Measurements from ENCODE around the gene SH3TC2. TPM values are rescaled to one million over a fixed set of nuclear protein-coding genes. Genes with fewer than 3 reads are reported as not detected.

Gene SH3TC2
- total RNA-seq, 2 donors from 2014 or later, result 0.72 to 5.6 TPM

DNA sequence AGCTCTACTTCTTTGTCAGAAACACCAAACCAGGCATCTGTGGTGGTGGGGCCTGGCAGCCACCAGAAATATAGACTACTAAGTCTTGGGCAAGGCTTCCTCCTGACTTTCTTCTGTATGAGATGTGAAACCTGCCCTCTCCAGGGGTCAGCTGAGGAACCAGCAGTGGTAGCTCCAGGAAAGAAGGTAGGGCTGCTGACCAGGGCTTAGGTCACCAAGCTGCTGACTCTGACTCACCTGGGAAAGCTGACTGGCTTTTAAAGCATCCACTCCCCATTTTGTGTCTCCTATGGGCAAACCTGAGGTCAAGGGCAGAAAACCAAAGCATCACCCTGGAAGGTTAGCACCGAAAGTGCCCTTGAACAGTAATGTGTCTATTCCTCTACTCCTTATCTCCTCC, 10.4 kb upstream of the SH3TC2 start:
- no peaks in the 10 kb centered on the region for H3K9me3 ChIP-seq (ENCODE audit: control insufficient read depth, low read length, poor library complexity, severe bottlenecking)
- Mint-ChIP-seq H3K4me3 (no peak overlapping the region), H3K27ac (no peak overlapping the region), H3K36me3 (ENCODE audit: low read depth) (peaks cover 5% of the 10 kb centered on the region), H3K27me3 (peaks cover 13% of the 10 kb centered on the region), H3K4me1 (no peaks in the 10 kb centered on the region)
- ATAC-seq (no peak), DNase-seq (no peak)

DNA sequence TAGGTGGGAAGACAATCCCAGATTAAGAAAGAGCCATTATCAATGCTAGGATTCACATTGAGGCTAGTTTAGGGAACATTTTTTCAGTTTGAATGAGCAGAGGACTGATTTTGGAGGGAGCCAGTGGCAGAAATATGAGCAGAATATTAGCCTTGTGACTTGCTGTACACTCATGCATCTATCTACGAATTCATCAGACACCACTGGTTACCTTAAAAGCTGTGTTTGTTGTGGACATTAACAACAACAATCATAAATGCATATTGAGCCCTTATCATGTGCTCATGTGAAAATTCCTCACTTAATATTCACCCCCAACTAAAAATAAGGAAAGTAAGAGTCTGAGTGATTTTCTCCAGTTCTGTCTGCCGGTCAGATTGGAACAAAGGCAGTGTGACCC, 9.9 kb upstream of the SH3TC2 start:
- H3K36me3 Mint-ChIP-seq (ENCODE audit: low read depth), result peaks cover 5% of the 10 kb centered on the region

DNA sequence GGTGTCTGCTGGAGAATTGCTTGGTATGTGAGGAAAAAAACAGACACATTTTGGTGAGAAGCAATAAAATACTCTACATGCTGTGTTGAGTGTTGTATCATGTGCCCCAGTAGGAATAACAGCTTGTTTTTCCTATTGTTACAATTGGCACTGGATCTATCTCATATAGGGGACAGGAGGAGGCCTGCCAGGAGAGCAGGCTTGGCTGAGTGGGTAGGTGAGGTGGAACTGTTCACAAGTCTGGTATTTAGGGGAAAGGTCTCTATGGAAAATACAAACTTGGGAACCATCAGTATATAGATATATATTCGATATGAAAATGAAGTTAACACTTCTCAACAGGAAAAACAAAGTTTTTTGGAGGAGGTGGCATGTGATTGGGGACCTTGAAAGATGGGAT, 9.5 kb upstream of the SH3TC2 start:
- peak overlapping the region; percentile 14 for H3K27ac Mint-ChIP-seq
- no peaks in the 10 kb centered on the region for H3K4me1 Mint-ChIP-seq
- peaks cover 13% of the 10 kb centered on the region for H3K27me3 Mint-ChIP-seq
- DNase-seq (no peak), ATAC-seq (no peak)
- H3K4me3 Mint-ChIP-seq, result no peak overlapping the region
- peaks cover 2% of the 10 kb centered on the region for H3K9me3 ChIP-seq (ENCODE audit: control insufficient read depth, low read length, poor library complexity, severe bottlenecking)
- H3K36me3 Mint-ChIP-seq (ENCODE audit: low read depth), result peaks cover 5% of the 10 kb centered on the region

More for the DNA sequence above, 9.9 kb upstream of the SH3TC2 start:
- DNase-seq (no peak), ATAC-seq (no peak)
- H3K4me1 Mint-ChIP-seq, result no peaks in the 10 kb centered on the region
- no peak overlapping the region for H3K4me3 Mint-ChIP-seq
- peaks cover 13% of the 10 kb centered on the region for H3K27me3 Mint-ChIP-seq
- peaks cover 2% of the 10 kb centered on the region for H3K9me3 ChIP-seq (ENCODE audit: control insufficient read depth, low read length, poor library complexity, severe bottlenecking)
- H3K27ac Mint-ChIP-seq, result peak overlapping the region; percentile 14

- H3K9me3 ChIP-seq (ENCODE audit: control insufficient read depth, low read length, poor library complexity, severe bottlenecking), result peaks cover 2% of the 10 kb centered on the region
- H3K4me1 Mint-ChIP-seq, result no peaks in the 10 kb centered on the region
- H3K4me3 Mint-ChIP-seq, result no peak overlapping the region
- peak overlapping the region; percentile 14 for H3K27ac Mint-ChIP-seq
- peaks cover 13% of the 10 kb centered on the region for H3K27me3 Mint-ChIP-seq
- DNase-seq (no peak), ATAC-seq (no peak)
- peaks cover 5% of the 10 kb centered on the region for H3K36me3 Mint-ChIP-seq (ENCODE audit: low read depth)
Measured at GRCh38 chr5:149071756-149072155, 8.9 kb upstream of the SH3TC2 start.

GRCh38 chr5:149071216-149071615, 8.4 kb upstream of the SH3TC2 start:
- DNase-seq (no peak), ATAC-seq (no peak)
- Mint-ChIP-seq H3K27me3 (peaks cover 13% of the 10 kb centered on the region), H3K27ac (no peak overlapping the region), H3K36me3 (ENCODE audit: low read depth) (peaks cover 5% of the 10 kb centered on the region), H3K4me1 (no peaks in the 10 kb centered on the region), H3K4me3 (no peak overlapping the region)
- H3K9me3 ChIP-seq (ENCODE audit: control insufficient read depth, low read length, poor library complexity, severe bottlenecking), result peaks cover 2% of the 10 kb centered on the region

GRCh38 chr5:149069711-149070110, 6.8 kb upstream of the SH3TC2 start:
- Mint-ChIP-seq H3K27me3 (peaks cover 13% of the 10 kb centered on the region), H3K27ac (no peak overlapping the region), H3K36me3 (ENCODE audit: low read depth) (peaks cover 5% of the 10 kb centered on the region), H3K4me1 (no peaks in the 10 kb centered on the region), H3K4me3 (no peak overlapping the region)
- ATAC-seq, result no peak
- no peak for DNase-seq
- H3K9me3 ChIP-seq (ENCODE audit: control insufficient read depth, low read length, poor library complexity, severe bottlenecking), result peaks cover 2% of the 10 kb centered on the region

DNA sequence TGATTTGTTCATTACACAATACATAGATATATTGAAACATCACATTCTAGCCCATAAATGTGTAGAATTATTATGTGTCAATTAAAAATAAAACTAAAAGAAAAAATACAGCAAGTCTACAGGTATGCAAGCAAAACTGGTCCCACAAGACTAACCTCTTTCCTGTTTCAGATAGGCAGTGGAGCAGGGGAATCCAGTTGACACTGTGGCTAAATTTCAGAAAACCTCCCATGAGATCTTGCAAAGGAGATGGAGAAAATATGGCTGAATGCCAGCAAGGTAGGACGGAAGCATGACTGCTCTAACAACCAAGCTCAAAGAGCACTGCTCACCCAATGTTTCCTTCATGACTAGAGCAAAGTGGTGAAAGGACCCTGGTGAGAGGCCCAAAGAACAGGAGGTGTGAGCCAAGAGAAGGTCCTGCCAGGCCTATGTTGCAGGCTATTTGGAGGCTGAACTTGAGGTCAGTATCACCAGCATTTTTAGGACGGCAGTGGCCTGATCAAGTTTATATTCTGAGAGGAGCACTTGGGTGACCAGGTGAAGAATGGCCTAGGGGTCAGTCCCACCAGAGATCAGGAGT, 1.1 kb upstream of the SH3TC2 start:
- Mint-ChIP-seq H3K27me3 (peaks cover 13% of the 10 kb centered on the region), H3K27ac (no peak overlapping the region), H3K4me1 (no peaks in the 10 kb centered on the region), H3K4me3 (no peak overlapping the region), H3K36me3 (ENCODE audit: low read depth) (no peaks in the 10 kb centered on the region)
- DNase-seq (no peak), ATAC-seq (no peak)
- H3K9me3 ChIP-seq (ENCODE audit: control insufficient read depth, low read length, poor library complexity, severe bottlenecking), result peaks cover 2% of the 10 kb centered on the region

GRCh38 chr5:149062371-149063016, 368 bp downstream of the SH3TC2 start:
- Mint-ChIP-seq H3K27me3 (peaks cover 14% of the 10 kb centered on the region), H3K27ac (no peak overlapping the region), H3K4me1 (no peaks in the 10 kb centered on the region), H3K4me3 (no peak overlapping the region), H3K36me3 (ENCODE audit: low read depth) (no peaks in the 10 kb centered on the region)
- DNase-seq (no peak), ATAC-seq (no peak)
- no peaks in the 10 kb centered on the region for H3K9me3 ChIP-seq (ENCODE audit: control insufficient read depth, low read length, poor library complexity, severe bottlenecking)

GRCh38 chr5:149061341-149061740, 1.5 kb downstream of the SH3TC2 start:
- Mint-ChIP-seq H3K27me3 (peaks cover 19% of the 10 kb centered on the region), H3K4me3 (no peak overlapping the region), H3K4me1 (no peaks in the 10 kb centered on the region), H3K36me3 (ENCODE audit: low read depth) (no peaks in the 10 kb centered on the region), H3K27ac (no peak overlapping the region)
- no peak for DNase-seq
- ATAC-seq, result no peak
- H3K9me3 ChIP-seq (ENCODE audit: control insufficient read depth, low read length, poor library complexity, severe bottlenecking), result no peaks in the 10 kb centered on the region

DNA sequence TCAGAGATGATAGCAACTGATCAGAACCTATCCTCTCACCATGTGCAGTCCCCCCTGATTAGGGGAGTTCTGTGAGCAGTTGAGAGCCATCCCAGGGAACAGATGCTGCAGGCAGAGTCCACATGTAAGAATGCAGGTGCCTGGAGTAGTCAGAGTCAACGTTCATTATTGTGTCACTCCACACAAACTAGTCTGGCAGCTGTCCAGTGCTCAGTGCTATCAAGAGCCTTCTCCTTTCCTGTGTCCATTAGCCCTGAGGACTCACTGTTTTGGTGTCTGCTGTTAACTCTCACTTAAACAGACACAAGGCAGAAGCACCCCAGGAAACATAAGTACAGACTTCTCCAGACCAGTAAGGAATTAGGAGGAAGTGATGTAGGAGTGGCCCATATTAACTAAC, 2.5 kb downstream of the SH3TC2 start:
- H3K4me3 Mint-ChIP-seq, result no peak overlapping the region
- no peaks in the 10 kb centered on the region for H3K4me1 Mint-ChIP-seq
- DNase-seq (no peak), ATAC-seq (no peak)
- peaks cover 19% of the 10 kb centered on the region for H3K27me3 Mint-ChIP-seq
- no peaks in the 10 kb centered on the region for H3K9me3 ChIP-seq (ENCODE audit: control insufficient read depth, low read length, poor library complexity, severe bottlenecking)
- H3K27ac Mint-ChIP-seq, result no peak overlapping the region
- H3K36me3 Mint-ChIP-seq (ENCODE audit: low read depth), result no peaks in the 10 kb centered on the region

DNA sequence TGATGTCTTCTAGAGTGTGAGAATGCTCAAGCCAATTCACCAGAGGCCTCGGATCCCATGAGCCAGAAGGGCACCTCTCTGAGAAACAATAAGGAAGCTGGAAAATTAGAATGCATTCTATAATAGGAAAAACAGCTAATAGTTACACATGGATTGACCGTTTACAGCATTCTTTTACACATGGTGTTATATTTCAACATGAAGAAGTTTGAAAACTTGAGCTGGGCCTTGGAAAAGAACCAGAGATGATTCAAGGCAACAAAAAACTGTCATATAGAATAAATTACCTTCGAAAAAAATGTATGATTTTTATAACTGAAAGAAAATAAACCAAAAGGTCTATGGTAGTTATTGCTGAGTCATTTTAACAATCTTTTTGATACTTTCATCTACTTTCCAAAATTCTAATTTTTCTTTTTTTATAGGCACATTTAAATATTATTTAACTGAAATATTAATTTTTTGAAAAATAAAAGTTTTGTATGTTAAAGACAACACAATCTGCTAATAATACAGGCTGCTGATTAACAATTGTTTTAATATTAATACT, 6.2 kb downstream of the SH3TC2 start:
- H3K36me3 Mint-ChIP-seq (ENCODE audit: low read depth), result no peaks in the 10 kb centered on the region
- no peaks in the 10 kb centered on the region for H3K4me1 Mint-ChIP-seq
- no peak overlapping the region for H3K27ac Mint-ChIP-seq
- H3K9me3 ChIP-seq (ENCODE audit: control insufficient read depth, low read length, poor library complexity, severe bottlenecking), result no peaks in the 10 kb centered on the region
- no peak overlapping the region for H3K4me3 Mint-ChIP-seq
- peaks cover 19% of the 10 kb centered on the region for H3K27me3 Mint-ChIP-seq
- ATAC-seq (no peak), DNase-seq (no peak)

DNA sequence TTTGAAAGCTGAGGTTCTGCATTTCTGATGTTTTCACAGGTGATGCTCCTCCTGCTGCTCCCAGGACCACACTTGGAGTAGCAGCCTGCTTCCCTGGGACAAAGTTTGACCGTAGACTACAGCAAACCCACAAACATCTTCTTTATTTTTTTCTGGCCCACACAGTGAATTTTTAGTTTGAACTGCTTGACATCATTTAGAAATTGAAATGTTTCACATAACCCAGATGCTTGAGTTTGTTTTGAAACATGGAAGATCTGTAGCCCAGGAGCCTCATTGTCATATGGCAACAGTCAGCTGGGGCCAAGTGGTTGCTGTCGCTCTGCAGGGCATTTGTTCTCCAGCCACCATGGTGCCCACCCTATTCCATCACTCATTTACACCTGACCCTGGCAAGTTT, 8.4 kb downstream of the SH3TC2 start:
- no peaks in the 10 kb centered on the region for H3K9me3 ChIP-seq (ENCODE audit: control insufficient read depth, low read length, poor library complexity, severe bottlenecking)
- H3K4me1 Mint-ChIP-seq, result no peaks in the 10 kb centered on the region
- DNase-seq (no peak), ATAC-seq (no peak)
- no peak overlapping the region for H3K27ac Mint-ChIP-seq
- H3K27me3 Mint-ChIP-seq, result peaks cover 16% of the 10 kb centered on the region
- H3K4me3 Mint-ChIP-seq, result no peak overlapping the region
- H3K36me3 Mint-ChIP-seq (ENCODE audit: low read depth), result no peaks in the 10 kb centered on the region

GRCh38 chr5:149053072-149053695, 9.7 kb downstream of the SH3TC2 start:
- H3K9me3 ChIP-seq (ENCODE audit: control insufficient read depth, low read length, poor library complexity, severe bottlenecking), result no peaks in the 10 kb centered on the region
- Mint-ChIP-seq H3K4me1 (no peaks in the 10 kb centered on the region), H3K27ac (no peak overlapping the region), H3K36me3 (ENCODE audit: low read depth) (no peaks in the 10 kb centered on the region), H3K27me3 (peaks cover 24% of the 10 kb centered on the region), H3K4me3 (no peak overlapping the region)
- no peak for ATAC-seq
- DNase-seq, result no peak
